Aorta (tissue), 5 donors: ENCODE results near the gene NR3C2. TPM values are rescaled to one million over a fixed set of nuclear protein-coding genes. Genes with fewer than 3 reads are reported as not detected.

Source experiments
- ATAC-seq: fragments of 200-7000 bp; cut with Tn5 transposase; one replicate; pipeline ENCODE4 v1.9.1; 2022; ENCODE audit warnings: moderate library complexity; ENCODE audit not compliant: low FRiP score
- DNase-seq, 2 donors: peaks; one replicate each; pipeline ENCODE4 v3.0.0-alpha.2; 2020
- H3K27ac ChIP-seq, 2 donors: one replicate each; pipeline ENCODE4 v1.5.1; 2013; ENCODE audit warnings: low read length in 2 of 2, mild to moderate bottlenecking in 2 of 2, moderate library complexity in 2 of 2, control low read depth in 1 of 2, inconsistent platforms in 1 of 2, low read depth in 1 of 2
- H3K27me3 ChIP-seq, 2 donors: one replicate each; pipeline ENCODE4 v1.6.1; 2013; ENCODE audit warnings: control low read depth in 1 of 2, low read length in 1 of 2, mild to moderate bottlenecking in 1 of 2, moderate library complexity in 1 of 2; ENCODE audit not compliant: insufficient read depth in 2 of 2, control insufficient read depth in 1 of 2
- H3K36me3 ChIP-seq, 2 donors: one replicate each; pipeline ENCODE4 v1.6.1; 2013; ENCODE audit warnings: control low read depth in 1 of 2, low read length in 1 of 2, mild to moderate bottlenecking in 1 of 2; ENCODE audit not compliant: insufficient read depth in 2 of 2, control insufficient read depth in 1 of 2
- H3K4me1 ChIP-seq, 2 donors: one replicate each; pipeline ENCODE4 v1.6.1; 2013; ENCODE audit warnings: low read length in 2 of 2, control low read depth in 1 of 2, mild to moderate bottlenecking in 1 of 2, moderate library complexity in 1 of 2; ENCODE audit not compliant: insufficient read depth in 2 of 2, control insufficient read depth in 1 of 2
- H3K4me3 ChIP-seq, 2 donors: one replicate each; pipeline ENCODE4 v1.5.1; 2013; ENCODE audit warnings: low read length in 2 of 2, control low read depth in 1 of 2, mild to moderate bottlenecking in 1 of 2
- H3K9me3 ChIP-seq: one replicate; pipeline ENCODE4 v1.6.1; 2013; ENCODE audit warnings: mild to moderate bottlenecking, low read length; ENCODE audit not compliant: control insufficient read depth
- WGBS, 2 donors: extraction: QIAGEN DNeasy Blood & Tissue Kit; methylation state at CpG; one replicate each; pipeline ENCODE4 v1.1.7; 2013; 5-methylcytosine and 5-hydroxymethylcytosine counted together
- intact Hi-C, 2 donors: fragments of 100-400 bp; cut with DNase I; formaldehyde crosslinking; loops; one replicate each; pipeline versions ENCODE4 v1.14.2 to v1.15.0; 2022
- polyA plus RNA-seq, 2 donors: library from polyadenylated mRNA; stranded (reverse); fragments of 200-250 nt; gene quantifications; one replicate each; pipeline ENCODE4 v1.2.3, GENCODE V29; 2013
- total RNA-seq, 2 donors: library from RNA; stranded (reverse); fragmentation: NEBNext Ultra II Directional; extraction: Animal tissue kit (Norgen Biotek cat#: 25700); gene quantifications; one replicate each; pipeline ENCODE4 v1.2.1, GENCODE V29; 2021
- donor health status: healthy with polysubstance abuse.
- donor health status: Bipolar disorder and iron deficiency.
- donor health status: DM: no; HTN: no; CAD: no.
- donor health status: DM: no; HTN: no; CAD: no.
- donor health status: DM: yes; HTN: yes; CAD: no.

Gene NR3C2
- total and polyA plus RNA-seq, 4 donors = 3.4 to 22.9 (median 6.9) TPM

- 98% methylated on average over 4 of the region's 4 CpGs for WGBS, 2 donors
- Histone ChIP-seq H3K4me3 (no peak overlapping the region), H3K27ac (no peak overlapping the region), H3K36me3 (no peaks in the 10 kb centered on the region), H3K9me3 (no peaks in the 10 kb centered on the region), H3K27me3 (no peaks in the 10 kb centered on the region), H3K4me1 (peaks cover 0 to 2% of the 10 kb centered on the region in 2 donors)
- intact Hi-C loops = no loop called here
- no peak for DNase-seq
- ATAC-seq = no peak
Measured at GRCh38 chr4:148367756-148368155, 74.5 kb downstream of the NR3C2 start.

GRCh38 chr4:148366251-148366650, 76.0 kb downstream of the NR3C2 start:
- Histone ChIP-seq H3K27me3 (no peaks in the 10 kb centered on the region), H3K4me1 (peaks cover 0 to 2% of the 10 kb centered on the region in 2 donors), H3K36me3 (no peaks in the 10 kb centered on the region), H3K9me3 (no peaks in the 10 kb centered on the region), H3K4me3 (no peak overlapping the region), H3K27ac (no peak overlapping the region)
- intact Hi-C loops = no loop called here
- DNase-seq = no peak
- no peak for ATAC-seq

- no peak overlapping the region for H3K27ac ChIP-seq
- no peak for ATAC-seq
- 81 to 82% methylated on average over 1 of the region's 1 CpG for WGBS, 2 donors
Measured at GRCh38 chr4:148364525-148364924, 77.7 kb downstream of the NR3C2 start.

GRCh38 chr4:148359769-148360168, 82.4 kb downstream of the NR3C2 start:
- no peak overlapping the region for H3K27ac ChIP-seq
- intact Hi-C loops = no loop called here
- H3K9me3 ChIP-seq = no peaks in the 10 kb centered on the region
- no peak overlapping the region for H3K4me3 ChIP-seq
- H3K27me3 ChIP-seq = no peaks in the 10 kb centered on the region
- H3K36me3 ChIP-seq = no peaks in the 10 kb centered on the region
- H3K4me1 ChIP-seq = peaks cover 0 to 5% of the 10 kb centered on the region in 2 donors
- no peak for DNase-seq
- WGBS, 2 donors = 65 to 76% methylated on average over 1 of the region's 1 CpG
- no peak for ATAC-seq

More at GRCh38 chr4:148364525-148364924, 77.7 kb downstream of the NR3C2 start:
- DNase-seq = no peak
- intact Hi-C loops = no loop called here
- H3K36me3 ChIP-seq = no peaks in the 10 kb centered on the region
- no peaks in the 10 kb centered on the region for H3K9me3 ChIP-seq
- peaks cover 0 to 6% of the 10 kb centered on the region in 2 donors for H3K4me1 ChIP-seq
- H3K4me3 ChIP-seq = no peak overlapping the region
- H3K27me3 ChIP-seq = no peaks in the 10 kb centered on the region

- WGBS, 2 donors = 74 to 75% methylated on average over 4 of the region's 4 CpGs
- H3K36me3 ChIP-seq = no peaks in the 10 kb centered on the region
- intact Hi-C loops = no loop called here
- no peak overlapping the region for H3K27ac ChIP-seq
- ATAC-seq (no peak), DNase-seq (no peak)
- no peak overlapping the region for H3K4me3 ChIP-seq
- no peaks in the 10 kb centered on the region for H3K27me3 ChIP-seq
- H3K9me3 ChIP-seq = no peaks in the 10 kb centered on the region
- H3K4me1 ChIP-seq = peaks cover 0 to 5% of the 10 kb centered on the region in 2 donors
Measured at GRCh38 chr4:148355442-148356123, 86.6 kb downstream of the NR3C2 start.

GRCh38 chr4:148354186-148354585, 88.0 kb downstream of the NR3C2 start:
- DNase-seq = no peak
- no peak for ATAC-seq
- H3K36me3 ChIP-seq = no peaks in the 10 kb centered on the region
- WGBS, 2 donors = 97 to 99% methylated on average over 4 of the region's 4 CpGs
- H3K4me1 ChIP-seq = no peaks in the 10 kb centered on the region
- H3K27me3 ChIP-seq = no peaks in the 10 kb centered on the region
- H3K27ac ChIP-seq = no peak overlapping the region
- H3K9me3 ChIP-seq = no peaks in the 10 kb centered on the region
- intact Hi-C loops = no loop called here
- no peak overlapping the region for H3K4me3 ChIP-seq

- Histone ChIP-seq H3K4me3 (no peak overlapping the region), H3K4me1 (no peaks in the 10 kb centered on the region), H3K9me3 (no peaks in the 10 kb centered on the region), H3K36me3 (no peaks in the 10 kb centered on the region), H3K27me3 (no peaks in the 10 kb centered on the region), H3K27ac (no peak overlapping the region)
- ATAC-seq (no peak), DNase-seq (no peak)
- intact Hi-C loops = no loop called here
Measured at GRCh38 chr4:148353571-148353970, 88.6 kb downstream of the NR3C2 start.

GRCh38 chr4:148349153-148349552, 93.1 kb downstream of the NR3C2 start:
- Histone ChIP-seq H3K27me3 (no peaks in the 10 kb centered on the region), H3K27ac (no peak overlapping the region), H3K36me3 (no peaks in the 10 kb centered on the region), H3K4me1 (peaks cover 0 to 3% of the 10 kb centered on the region in 2 donors), H3K4me3 (no peak overlapping the region), H3K9me3 (no peaks in the 10 kb centered on the region)
- intact Hi-C loops = no loop called here
- no peak for ATAC-seq
- 85 to 89% methylated on average over 2 of the region's 2 CpGs for WGBS, 2 donors
- DNase-seq = no peak

GRCh38 chr4:148346657-148347056, 95.6 kb downstream of the NR3C2 start:
- intact Hi-C loops = no loop called here
- H3K27ac ChIP-seq = no peak overlapping the region
- ATAC-seq (no peak), DNase-seq (no peak)
- H3K27me3 ChIP-seq = no peaks in the 10 kb centered on the region
- H3K9me3 ChIP-seq = no peaks in the 10 kb centered on the region
- peaks cover 0 to 3% of the 10 kb centered on the region in 2 donors for H3K4me1 ChIP-seq
- 73 to 97% methylated on average over 2 of the region's 2 CpGs for WGBS, 2 donors
- H3K36me3 ChIP-seq = no peaks in the 10 kb centered on the region
- no peak overlapping the region for H3K4me3 ChIP-seq
